HG02571 (cell line): ENCODE data around the gene TSEN34.
"Not testable (repeated sequence)": the region's sequence is repeated elsewhere in the genome, so short reads cannot be mapped to it uniquely, and the experiment has no call there.

ENCODE experiments used
- ATAC-seq: cut with Tn5 transposase; IDR thresholded peaks from one replicate; pipeline ENCODE4 v1.9.1; 2021; ENCODE audit warnings: mild to moderate bottlenecking, moderate library complexity; ENCODE audit not compliant: unreplicated experiment

The TSEN34 gene

GRCh38 chr19:54207983-54208783 lies 17.1 kb downstream of the TSEN34 start:
- ATAC-seq: no peak

- no peak for ATAC-seq
Measured at GRCh38 chr19:54208784-54209057, 17.6 kb downstream of the TSEN34 start.

- ATAC-seq: no peak
Measured at GRCh38 chr19:54209058-54209810, 18.1 kb downstream of the TSEN34 start.

DNA sequence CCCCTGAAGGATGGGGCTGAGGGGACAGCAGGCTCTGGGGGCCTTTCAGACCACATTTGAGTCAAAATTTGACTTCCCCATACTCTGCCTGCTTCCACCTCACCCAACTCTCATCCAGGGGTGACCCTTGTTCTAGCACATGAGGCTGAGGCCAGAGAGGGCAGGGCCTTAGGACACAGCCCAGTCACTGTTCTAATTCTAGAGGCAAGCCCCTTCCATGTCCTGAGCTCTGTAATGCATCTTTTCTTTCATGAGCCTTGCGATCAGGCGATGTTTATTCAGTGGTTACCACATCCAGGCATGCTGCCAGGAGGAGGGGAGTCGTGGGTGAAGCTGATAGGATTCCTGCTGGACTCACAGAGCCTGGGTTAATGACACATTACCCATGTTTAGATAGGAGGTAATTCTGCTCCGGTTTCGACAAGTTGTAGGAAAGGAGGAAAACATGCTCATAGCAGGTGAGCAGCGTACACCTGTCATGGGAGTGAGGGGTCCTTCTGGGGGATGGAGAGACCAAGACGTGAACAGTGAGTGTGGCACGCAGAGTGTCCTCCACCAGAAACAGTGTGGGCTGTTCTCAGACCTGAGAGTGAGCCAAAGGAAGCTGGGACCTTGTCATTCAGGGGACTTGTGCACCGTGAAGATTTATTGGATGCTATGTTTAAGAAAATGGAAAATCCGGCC lies 18.8 kb downstream of the TSEN34 start:
- ATAC-seq: no peak

- no peak for ATAC-seq
Measured at GRCh38 chr19:54211235-54211634, 20.1 kb downstream of the TSEN34 start.

- not testable (repeated sequence) for ATAC-seq
Measured at GRCh38 chr19:54214217-54214616, 23.1 kb downstream of the TSEN34 start.

- ATAC-seq: not testable (repeated sequence)
Measured at GRCh38 chr19:54214734-54215133, 23.6 kb downstream of the TSEN34 start.

DNA sequence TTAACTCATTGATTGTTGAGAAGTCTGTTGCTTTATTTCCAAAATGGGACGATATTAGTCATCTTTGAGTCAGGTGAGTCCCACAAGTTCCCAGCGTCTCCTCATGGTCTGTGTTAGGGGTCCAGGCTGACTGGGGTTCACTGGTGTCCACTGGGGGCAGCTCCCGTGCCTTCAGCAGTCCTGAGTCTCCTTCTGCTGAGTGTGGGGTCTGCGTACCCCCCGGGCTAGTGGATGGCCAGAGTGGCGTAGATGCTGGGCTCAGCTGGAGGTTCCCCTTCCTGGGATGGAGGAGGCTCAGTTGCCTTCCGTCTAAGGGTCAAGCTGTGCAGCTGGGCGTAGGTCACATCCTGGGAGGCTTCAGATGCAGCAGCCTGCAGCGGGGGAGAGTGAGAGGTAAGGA lies 25.8 kb downstream of the TSEN34 start:
- ATAC-seq: no peak

DNA sequence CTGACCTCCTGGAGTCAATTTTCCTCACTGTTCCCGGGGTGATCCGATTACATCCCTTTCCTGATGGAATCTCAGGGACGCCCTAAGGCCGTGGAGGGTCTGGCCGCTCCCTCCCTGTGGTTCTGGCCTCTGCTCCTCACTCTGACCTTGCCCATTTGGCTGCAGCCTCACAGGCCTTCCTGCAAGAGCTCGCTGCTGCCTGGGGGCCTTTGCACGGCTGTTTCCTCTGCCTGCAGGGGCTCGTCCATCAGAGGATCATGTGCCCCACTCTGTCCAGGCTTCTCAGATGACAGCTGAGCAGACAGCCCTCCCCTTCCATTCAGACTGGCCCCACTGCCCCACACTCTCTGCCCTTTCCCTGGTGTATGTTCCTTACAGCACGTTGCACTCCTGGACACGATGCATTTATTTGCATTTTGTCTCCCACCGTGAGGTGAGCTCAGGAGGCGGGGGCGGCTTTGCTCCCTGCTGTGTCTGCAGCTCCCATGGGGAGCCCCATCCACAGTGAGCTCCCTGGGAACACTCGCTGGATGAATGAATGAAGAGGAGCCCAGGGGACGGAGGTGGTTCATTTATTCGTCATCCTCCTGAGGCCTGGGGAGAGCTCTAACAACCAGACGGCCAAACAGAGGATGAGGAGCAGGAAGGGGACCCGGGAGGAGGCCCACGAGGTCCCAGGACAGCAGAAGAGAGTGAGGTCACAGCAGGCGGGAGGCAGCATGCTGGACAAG lies 26.6 kb downstream of the TSEN34 start:
- ATAC-seq: not testable (repeated sequence)

GRCh38 chr19:54218259-54218658 lies 27.2 kb downstream of the TSEN34 start:
- ATAC-seq: no peak

GRCh38 chr19:54218960-54219661 lies 28.0 kb downstream of the TSEN34 start:
- no peak for ATAC-seq

DNA sequence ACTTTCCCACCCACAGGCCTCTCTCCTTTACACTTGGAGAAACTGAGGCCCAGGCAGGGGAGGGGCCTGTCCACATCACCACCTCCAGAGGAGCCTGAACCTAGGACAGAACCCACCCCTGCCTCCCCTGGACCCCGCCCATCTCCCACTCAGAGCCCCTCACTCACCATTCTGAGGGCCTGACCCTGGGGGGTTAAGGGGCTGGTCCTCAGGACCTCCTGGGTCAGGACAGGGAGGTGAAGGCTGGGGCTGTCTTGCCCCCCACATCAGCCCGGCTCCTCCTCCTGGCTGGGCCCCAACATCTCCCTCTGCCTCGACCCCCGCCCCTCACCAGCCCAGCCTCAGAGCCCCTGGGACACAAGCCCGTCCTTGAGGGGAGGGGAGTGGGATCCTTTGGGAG lies 28.6 kb downstream of the TSEN34 start:
- not testable (repeated sequence) for ATAC-seq

DNA sequence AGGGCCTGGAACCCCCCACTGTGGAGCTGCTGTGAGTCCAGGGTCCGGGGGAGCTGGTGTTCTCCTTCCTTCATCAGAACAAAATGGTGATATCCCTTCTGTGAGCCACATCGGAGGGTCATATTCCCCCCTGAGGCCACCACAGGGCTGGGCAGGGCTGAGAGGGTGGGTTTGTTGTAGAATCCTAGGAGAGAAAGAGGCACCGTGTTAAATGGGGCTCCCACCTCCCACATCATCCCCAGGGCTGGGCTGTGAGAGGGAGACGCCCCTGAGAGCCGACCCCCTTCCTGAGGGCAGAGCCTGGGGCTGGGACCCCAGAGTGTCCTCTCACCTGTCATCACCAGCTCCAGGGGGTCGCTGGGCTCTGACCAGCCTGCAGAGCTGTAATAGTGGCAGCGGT lies 30.8 kb downstream of the TSEN34 start:
- ATAC-seq: not testable (repeated sequence)

- ATAC-seq: not testable (repeated sequence)
Measured at GRCh38 chr19:54222474-54223276, 31.6 kb downstream of the TSEN34 start, which contains the start of gene LILRB3. LILRB3 (minus strand) TSS chr19:54223007; CDS start chr19:54222976, 31 bp downstream.

- ATAC-seq: not testable (repeated sequence)
Measured at GRCh38 chr19:54223277-54223936, 32.3 kb downstream of the TSEN34 start.

DNA sequence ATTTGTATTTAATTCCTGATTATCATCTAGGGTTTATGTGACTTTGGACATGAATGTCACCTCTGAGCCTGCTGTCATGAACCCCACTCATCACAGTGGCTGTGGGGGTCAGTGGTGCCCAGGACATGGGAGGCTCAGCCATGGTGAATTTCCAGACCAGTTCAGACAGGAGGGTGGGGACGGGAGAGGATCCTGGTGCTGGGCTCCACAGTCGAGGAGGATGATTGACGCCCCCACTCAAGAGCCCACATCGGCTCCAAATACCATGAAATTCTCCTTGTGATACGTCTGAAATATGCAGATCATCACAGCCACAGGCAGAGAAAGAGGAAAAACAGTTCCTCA lies 32.8 kb downstream of the TSEN34 start:
- not testable (repeated sequence) for ATAC-seq

- not testable (repeated sequence) for ATAC-seq
Measured at GRCh38 chr19:54224619-54225018, 33.5 kb downstream of the TSEN34 start.

DNA sequence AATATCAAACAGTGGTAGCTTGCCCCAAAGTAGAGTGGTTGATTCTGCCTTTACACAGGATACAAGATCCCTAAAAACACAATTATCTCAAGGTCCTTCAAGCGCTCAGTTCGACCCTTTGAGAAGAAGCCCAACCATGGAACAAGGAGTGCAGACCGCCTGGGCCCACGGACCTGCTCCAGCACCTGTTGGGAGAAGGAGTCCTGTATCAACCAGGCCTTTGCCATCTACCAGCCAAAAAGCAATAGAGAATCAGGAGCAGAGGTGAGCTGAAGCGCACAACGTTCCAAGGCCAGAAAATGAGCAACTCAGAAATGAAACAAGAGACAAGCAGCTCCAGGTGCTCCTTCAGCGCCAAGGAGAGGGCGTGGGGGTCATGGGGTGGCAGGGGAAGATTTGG lies 38.0 kb downstream of the TSEN34 start:
- ATAC-seq: no peak

- no peak for ATAC-seq
Measured at GRCh38 chr19:54230031-54230430, 38.9 kb downstream of the TSEN34 start.
